Activated naive CD4-positive, alpha-beta T cell treated with Interleukin-2 at 50 U/mL for 16 hours (primary cell): ENCODE results near the gene TMEM132D.

Experiments
- DNase-seq: peaks from one replicate; pipeline ENCODE4 v3.0.0-alpha.2; 2020

TMEM132D gene

GRCh38 chr12:129717438-129717837 lies 186.4 kb downstream of the TMEM132D start:
- no peak for DNase-seq

GRCh38 chr12:129716825-129717224 lies 187.0 kb downstream of the TMEM132D start:
- DNase-seq = no peak

GRCh38 chr12:129706716-129707115 lies 197.1 kb downstream of the TMEM132D start:
- DNase-seq = no peak

- no peak for DNase-seq
Observed at GRCh38 chr12:129704232-129704830, 199.5 kb downstream of the TMEM132D start.

GRCh38 chr12:129701631-129702101 lies 202.2 kb downstream of the TMEM132D start:
- no peak for DNase-seq

GRCh38 chr12:129700036-129700435 lies 203.8 kb downstream of the TMEM132D start:
- no peak for DNase-seq

- no peak for DNase-seq
Observed at GRCh38 chr12:129696926-129697325, 206.9 kb downstream of the TMEM132D start.

- DNase-seq = no peak
Observed at GRCh38 chr12:129696405-129696804, 207.4 kb downstream of the TMEM132D start.

- no peak for DNase-seq
Observed at GRCh38 chr12:129693731-129694130, 210.1 kb downstream of the TMEM132D start.

GRCh38 chr12:129687731-129688130 lies 216.1 kb downstream of the TMEM132D start:
- DNase-seq = no peak

- DNase-seq = no peak
Observed at GRCh38 chr12:129681830-129682229, 222.0 kb downstream of the TMEM132D start.

- DNase-seq = no peak
Observed at GRCh38 chr12:129681151-129681550, 222.7 kb downstream of the TMEM132D start.

GRCh38 chr12:129676411-129676810 lies 227.4 kb downstream of the TMEM132D start:
- DNase-seq = no peak

GRCh38 chr12:129675947-129676346 lies 227.9 kb downstream of the TMEM132D start:
- no peak for DNase-seq

GRCh38 chr12:129675496-129675895 lies 228.3 kb downstream of the TMEM132D start:
- no peak for DNase-seq

- no peak for DNase-seq
Observed at GRCh38 chr12:129673806-129674205, 230.0 kb downstream of the TMEM132D start.

- no peak for DNase-seq
Observed at GRCh38 chr12:129672110-129672509, 231.7 kb downstream of the TMEM132D start.

- DNase-seq = no peak
Observed at GRCh38 chr12:129670256-129670920, 233.4 kb downstream of the TMEM132D start.

- DNase-seq = no peak
Observed at GRCh38 chr12:129665414-129665813, 238.4 kb downstream of the TMEM132D start.

GRCh38 chr12:129662234-129662633 lies 241.6 kb downstream of the TMEM132D start:
- no peak for DNase-seq

GRCh38 chr12:129660946-129661345 lies 242.9 kb downstream of the TMEM132D start:
- DNase-seq = no peak

- no peak for DNase-seq
Observed at GRCh38 chr12:129659961-129660622, 243.7 kb downstream of the TMEM132D start.

- no peak for DNase-seq
Observed at GRCh38 chr12:129657179-129657578, 246.6 kb downstream of the TMEM132D start.

GRCh38 chr12:129651951-129652350 lies 251.9 kb downstream of the TMEM132D start:
- no peak for DNase-seq
